HG03342 (cell line): Measurements from ENCODE around the gene CATSPER2.
"Not testable (repeated sequence)": the region's sequence is repeated elsewhere in the genome, so short reads cannot be mapped to it uniquely, and the experiment has no call there.

Experiments used
- ATAC-seq: cut with Tn5 transposase; IDR thresholded peaks from one replicate; pipeline ENCODE4 v1.9.1; 2021; ENCODE audit warnings: mild to moderate bottlenecking, moderate library complexity; ENCODE audit not compliant: unreplicated experiment

Gene CATSPER2

GRCh38 chr15:43593328-43594190 is 55.1 kb downstream of the CATSPER2 start, which contains the start of gene CKMT1B:
CKMT1B (plus strand) TSS chr15:43594027; CDS start chr15:43594219, 192 bp downstream.
- ATAC-seq: not testable (repeated sequence)

DNA sequence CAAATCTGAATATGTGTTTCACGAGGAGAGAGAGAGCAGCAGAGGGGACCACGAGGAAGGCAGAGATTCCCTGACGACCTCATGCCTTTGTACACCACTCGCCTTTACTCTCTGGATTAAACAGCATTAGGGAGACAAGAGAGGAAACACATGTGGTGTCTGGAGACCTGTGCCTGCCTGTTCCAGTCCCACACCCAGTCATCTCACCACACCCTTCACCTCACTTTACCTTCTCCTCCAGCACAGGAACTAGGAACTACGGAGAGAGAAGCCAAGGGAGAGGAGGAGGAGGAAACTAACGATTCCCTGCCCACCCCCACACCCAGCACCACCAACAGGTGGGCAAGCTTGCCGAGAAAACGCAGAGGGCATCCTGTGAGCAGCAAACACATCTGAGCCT is 55.8 kb downstream of the CATSPER2 start:
- not testable (repeated sequence) for ATAC-seq

DNA sequence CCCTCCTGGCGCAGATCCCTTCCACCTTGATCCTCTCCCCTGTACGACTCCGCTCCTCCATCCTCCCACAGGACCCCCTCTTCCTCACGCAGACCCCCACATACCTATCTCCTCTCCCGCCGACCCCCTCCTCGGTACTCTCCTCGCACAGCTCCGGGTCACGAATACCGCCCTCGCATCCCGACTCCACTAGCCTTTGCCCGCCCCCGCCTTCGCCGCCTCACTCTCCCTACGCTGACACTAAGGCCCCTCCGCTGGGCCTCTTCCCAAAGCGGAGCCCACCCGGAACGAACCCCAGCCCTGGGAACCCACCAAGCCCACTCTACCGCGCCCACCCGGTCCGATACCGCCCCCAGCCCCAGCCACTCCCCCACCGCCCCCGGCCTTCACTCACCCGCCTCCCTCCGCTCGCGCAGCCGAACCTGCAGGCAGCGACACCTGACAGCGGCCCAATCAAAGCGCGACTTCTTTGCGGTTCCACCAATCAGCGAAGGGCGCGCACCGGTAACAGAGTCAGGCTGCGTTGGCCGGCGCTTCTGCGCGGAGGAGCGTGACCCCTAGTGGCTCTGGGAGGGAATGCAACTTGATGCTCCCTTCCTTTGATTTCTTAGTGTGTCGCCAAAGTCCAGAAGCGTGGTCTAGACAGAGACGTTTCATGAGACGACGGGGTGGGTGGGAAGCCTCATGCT is 58.7 kb downstream of the CATSPER2 start, which contains the start of gene PPIP5K1:
Gene PPIP5K1, minus strand, starts transcription at position 431 of the 689 bp plus-strand sequence. CDS start 5,704 bp downstream, outside the sequence.
- peak; percentile 96 for ATAC-seq
